ENCODE results near the gene ZNF511.

ZNF511 gene

GRCh38 chr10:133354672-133355240 is 46.0 kb downstream of the ZNF511 start:
- no peak for TF ChIP-seq RAD21 (IDR thresholded peaks at IDR 0.05; ENCODE audit: low read depth)
- no peak for TF ChIP-seq EP300 (IDR thresholded peaks at IDR 0.05; ENCODE audit: borderline replicate concordance)
- TF ChIP-seq TAF1 (IDR thresholded peaks at IDR 0.05; ENCODE audit: low read depth) = no peak
- no peak for TF ChIP-seq TCF12 (IDR thresholded peaks at IDR 0.05; ENCODE audit: low read depth)
- TF ChIP-seq EGR1 (IDR thresholded peaks at IDR 0.05) = no peak
- no peak for TF ChIP-seq FOXM1 (IDR thresholded peaks at IDR 0.05; ENCODE audit: borderline replicate concordance, low read depth)
- TF ChIP-seq CREB1 (IDR thresholded peaks at IDR 0.05; ENCODE audit: low read depth) = no peak

- TF ChIP-seq MAX (IDR thresholded peaks at IDR 0.05) (no peak), CEBPB (IDR thresholded peaks at IDR 0.05) (no peak), FOXM1 (IDR thresholded peaks at IDR 0.05; ENCODE audit: borderline replicate concordance, low read depth) (no peak), NFIC (IDR thresholded peaks at IDR 0.05) (no peak), ZBTB7A (IDR thresholded peaks at IDR 0.05; ENCODE audit: low read depth) (no peak)
These were observed 46.6 kb downstream of the ZNF511 start for GRCh38 chr10:133355266-133355665.

GRCh38 chr10:133355991-133356390 is 47.3 kb downstream of the ZNF511 start:
- no peak for TF ChIP-seq EGR1 (IDR thresholded peaks at IDR 0.05)
- no peak for TF ChIP-seq EP300 (IDR thresholded peaks at IDR 0.05; ENCODE audit: borderline replicate concordance)
- no peak for TF ChIP-seq CEBPB (IDR thresholded peaks at IDR 0.05)
- no peak for TF ChIP-seq CREB1 (IDR thresholded peaks at IDR 0.05; ENCODE audit: low read depth)
- no peak for TF ChIP-seq TEAD4 (IDR thresholded peaks at IDR 0.05)
- no peak for TF ChIP-seq REST (IDR thresholded peaks at IDR 0.05; ENCODE audit: low read depth)
- TF ChIP-seq RAD21 (IDR thresholded peaks at IDR 0.05; ENCODE audit: low read depth) = no peak
- no peak for TF ChIP-seq FOXM1 (IDR thresholded peaks at IDR 0.05; ENCODE audit: borderline replicate concordance, low read depth)
- no peak for TF ChIP-seq ZBTB7A (IDR thresholded peaks at IDR 0.05; ENCODE audit: low read depth)
- TF ChIP-seq YY1 (IDR thresholded peaks at IDR 0.05; ENCODE audit: low read depth) = no peak
- TF ChIP-seq NFIC (IDR thresholded peaks at IDR 0.05) = no peak
- TF ChIP-seq TAF1 (IDR thresholded peaks at IDR 0.05; ENCODE audit: low read depth) = no peak
- TF ChIP-seq USF1 (IDR thresholded peaks at IDR 0.05) = no peak
- no peak for TF ChIP-seq MAX (IDR thresholded peaks at IDR 0.05)
- TF ChIP-seq TCF12 (IDR thresholded peaks at IDR 0.05; ENCODE audit: low read depth) = no peak

GRCh38 chr10:133356549-133357284 is 48.0 kb downstream of the ZNF511 start:
- TF ChIP-seq RAD21 (IDR thresholded peaks at IDR 0.05; ENCODE audit: low read depth) = no peak
- no peak for TF ChIP-seq CREB1 (IDR thresholded peaks at IDR 0.05; ENCODE audit: low read depth)
- TF ChIP-seq TEAD4 (IDR thresholded peaks at IDR 0.05) = no peak
- no peak for TF ChIP-seq TCF12 (IDR thresholded peaks at IDR 0.05; ENCODE audit: low read depth)
- TF ChIP-seq NFIC (IDR thresholded peaks at IDR 0.05) = no peak
- TF ChIP-seq CEBPB (IDR thresholded peaks at IDR 0.05) = no peak
- TF ChIP-seq EGR1 (IDR thresholded peaks at IDR 0.05) = no peak
- no peak for TF ChIP-seq ZBTB7A (IDR thresholded peaks at IDR 0.05; ENCODE audit: low read depth)
- no peak for TF ChIP-seq EP300 (IDR thresholded peaks at IDR 0.05; ENCODE audit: borderline replicate concordance)
- TF ChIP-seq FOXM1 (IDR thresholded peaks at IDR 0.05; ENCODE audit: borderline replicate concordance, low read depth) = no peak
- TF ChIP-seq REST (IDR thresholded peaks at IDR 0.05; ENCODE audit: low read depth) = no peak
- TF ChIP-seq MAX (IDR thresholded peaks at IDR 0.05) = no peak
- TF ChIP-seq YY1 (IDR thresholded peaks at IDR 0.05; ENCODE audit: low read depth) = no peak
- TF ChIP-seq USF1 (IDR thresholded peaks at IDR 0.05) = no peak
- TF ChIP-seq TAF1 (IDR thresholded peaks at IDR 0.05; ENCODE audit: low read depth) = no peak
